ENCODE results near the gene ADAM22.
A peak's percentile ranks its signal among the peaks of the same experiment; 100 is the strongest.
"Not testable (repeated sequence)": the region's sequence is repeated elsewhere in the genome, so short reads cannot be mapped to it uniquely, and the experiment has no call there.

ADAM22 gene

GRCh38 chr7:88111140-88111743, 177.2 kb downstream of the ADAM22 start:
- peak; percentile 14 for DNase-seq

DNA sequence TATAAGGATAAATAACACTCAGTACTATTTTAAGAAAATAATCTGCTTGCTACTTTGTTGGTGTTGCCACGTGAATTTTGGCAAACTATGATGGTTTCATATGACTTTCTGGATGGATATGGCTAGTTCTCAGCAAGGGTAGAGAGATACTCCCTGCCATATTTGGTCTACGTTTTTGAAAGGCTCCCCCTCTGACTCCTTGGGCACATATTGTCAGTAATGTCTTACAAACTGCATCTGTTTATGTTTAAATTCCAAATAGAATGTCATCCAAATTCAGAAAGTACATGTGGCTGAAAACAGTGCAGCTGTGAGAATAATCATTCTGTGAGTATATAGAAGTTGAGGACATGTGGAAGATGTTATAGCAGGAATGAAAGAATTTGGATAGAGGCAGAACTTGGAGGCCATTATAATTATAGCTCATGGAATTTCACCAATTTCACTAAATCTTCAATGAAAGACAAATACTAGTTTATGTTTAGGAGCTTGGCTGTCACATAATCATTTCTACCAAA, 178.0 kb downstream of the ADAM22 start:
- DNase-seq = no peak

- DNase-seq = no peak
Observed at GRCh38 chr7:88115258-88115796, 181.3 kb downstream of the ADAM22 start.

DNA sequence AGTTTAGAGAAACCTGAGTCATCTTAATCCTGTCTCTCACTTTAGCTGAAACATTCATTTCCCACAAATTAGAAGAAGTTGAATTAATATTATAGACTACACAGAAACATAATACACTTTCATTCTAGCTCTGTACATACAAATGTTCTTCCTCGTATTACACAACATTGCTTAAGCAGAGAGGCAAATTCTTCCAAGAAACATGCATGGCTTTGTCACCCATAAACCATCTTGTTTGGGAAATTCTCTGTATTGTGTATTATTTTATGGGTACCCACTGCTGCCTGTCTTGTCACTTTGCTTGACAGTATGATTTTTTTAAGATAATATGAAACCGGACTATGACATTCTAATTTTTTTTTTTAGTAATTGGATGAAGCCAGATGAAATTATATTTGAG, 181.8 kb downstream of the ADAM22 start:
- no peak for DNase-seq

- no peak for DNase-seq
Observed at GRCh38 chr7:88116235-88116795, 182.3 kb downstream of the ADAM22 start.

- DNase-seq = no peak
Observed at GRCh38 chr7:88117325-88117724, 183.3 kb downstream of the ADAM22 start.

GRCh38 chr7:88121335-88121734, 187.3 kb downstream of the ADAM22 start:
- no peak for DNase-seq

DNA sequence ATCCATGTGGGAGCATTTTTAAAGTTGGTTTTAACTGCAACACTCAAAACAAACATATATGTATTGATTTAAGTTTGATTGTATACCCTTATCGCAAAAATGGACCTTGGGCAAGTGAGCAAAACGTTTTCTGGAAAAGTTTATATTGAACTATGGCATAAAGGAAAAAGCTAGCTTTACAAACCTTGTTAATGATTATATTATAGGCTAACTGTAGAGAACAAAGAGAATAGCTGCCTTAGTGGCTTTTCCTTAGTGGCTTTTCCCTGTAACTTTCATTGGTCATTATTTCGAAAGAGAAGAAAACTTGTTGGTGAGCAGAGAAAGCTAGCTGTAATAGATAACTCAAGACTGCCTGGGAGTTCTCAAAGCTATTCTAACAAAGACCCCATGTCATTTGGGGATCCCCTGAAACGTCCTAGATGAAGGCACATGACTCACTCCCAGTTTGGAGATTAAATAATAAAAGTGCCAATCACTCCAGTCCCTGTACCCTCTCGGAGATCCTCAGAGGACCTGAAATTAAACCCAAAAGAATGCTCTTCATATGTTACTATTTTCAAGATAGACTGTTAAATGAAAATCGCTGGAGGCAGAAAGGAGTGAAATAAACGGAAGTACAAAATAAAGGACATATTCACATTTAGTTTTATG, 193.7 kb downstream of the ADAM22 start:
- DNase-seq = no peak

DNA sequence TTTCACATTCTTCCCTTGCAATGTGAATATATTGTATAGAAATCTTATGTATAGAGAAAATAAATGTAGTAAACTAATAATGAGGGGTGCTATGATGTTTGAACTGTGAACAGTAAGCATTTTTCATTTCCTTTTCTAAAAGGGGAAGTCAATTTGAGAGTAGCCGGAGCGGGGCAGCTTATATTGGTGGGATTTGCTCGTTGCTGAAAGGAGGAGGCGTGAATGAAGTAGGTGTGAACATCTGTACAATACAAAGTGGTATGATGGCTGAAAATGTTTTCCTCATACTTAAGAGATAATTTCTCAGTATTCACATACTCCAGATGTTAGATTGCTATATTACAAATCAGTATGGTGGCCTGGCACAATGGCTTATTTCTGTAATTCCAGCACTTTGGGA, 198.7 kb downstream of the ADAM22 start:
- no peak for DNase-seq

GRCh38 chr7:88140947-88141346, 206.9 kb downstream of the ADAM22 start:
- no peak for DNase-seq

- DNase-seq = no peak
Observed at GRCh38 chr7:88141479-88141878, 207.4 kb downstream of the ADAM22 start.

DNA sequence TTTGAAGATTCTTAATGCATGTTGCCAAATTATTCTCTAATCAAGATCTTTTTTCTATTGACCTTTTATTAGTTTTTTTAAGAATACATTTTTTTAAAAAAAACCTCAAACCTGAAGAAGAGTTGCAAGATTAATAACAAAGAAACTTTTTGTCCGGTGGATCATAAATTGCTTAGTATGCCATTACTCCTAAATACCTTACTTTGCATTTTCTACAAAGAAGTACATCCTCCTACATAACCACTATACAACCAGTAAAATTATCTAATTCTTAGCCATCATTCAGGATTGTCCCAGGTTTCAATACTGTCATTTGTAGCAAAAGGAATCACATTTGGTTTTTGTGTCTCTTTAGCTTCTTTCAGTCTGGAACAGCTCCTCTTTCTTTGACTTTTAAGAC, 207.9 kb downstream of the ADAM22 start:
- DNase-seq = no peak

- DNase-seq = no peak
Observed at GRCh38 chr7:88146616-88147015, 212.6 kb downstream of the ADAM22 start.

GRCh38 chr7:88147341-88147740, 213.3 kb downstream of the ADAM22 start:
- no peak for DNase-seq

DNA sequence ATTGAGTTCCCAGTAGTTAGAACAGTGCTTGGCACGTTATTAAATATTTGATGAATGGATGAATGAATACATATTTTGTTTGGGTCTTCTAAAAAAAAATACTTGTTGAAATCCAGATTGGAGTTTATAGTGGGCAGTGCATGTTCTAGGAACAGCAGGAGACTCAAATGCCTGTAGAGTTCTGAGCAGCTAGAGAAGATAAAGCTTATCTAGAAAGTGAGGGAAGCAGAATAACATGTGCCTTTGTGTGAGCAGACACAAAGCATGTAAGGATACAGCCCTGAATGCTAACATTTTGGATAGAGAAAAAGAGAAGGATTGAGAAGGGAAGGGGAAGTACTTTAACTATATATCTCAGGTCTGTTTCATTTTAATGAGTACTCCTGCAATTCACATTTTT, 213.9 kb downstream of the ADAM22 start:
- no peak for DNase-seq

DNA sequence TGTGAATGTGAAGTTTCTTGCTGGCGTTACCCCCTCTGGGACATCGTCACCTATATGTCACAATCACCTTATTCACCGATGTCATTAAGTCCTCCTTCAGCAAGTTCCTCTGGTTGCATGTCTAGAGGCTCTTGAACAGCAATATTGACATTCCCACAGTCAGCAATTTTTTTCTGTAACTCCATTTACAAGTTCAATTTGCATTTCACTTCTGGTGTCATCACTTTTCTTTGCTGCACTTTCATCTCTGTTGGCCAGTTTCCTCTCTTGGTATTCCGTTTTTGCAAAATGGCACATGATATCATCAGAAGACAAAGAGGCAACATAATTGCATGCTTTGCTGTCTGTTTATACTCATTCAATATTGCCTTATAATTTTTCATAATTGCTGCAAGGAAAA, 216.0 kb downstream of the ADAM22 start:
- no peak for DNase-seq

- no peak for DNase-seq
Observed at GRCh38 chr7:88151119-88151790, 217.2 kb downstream of the ADAM22 start.

DNA sequence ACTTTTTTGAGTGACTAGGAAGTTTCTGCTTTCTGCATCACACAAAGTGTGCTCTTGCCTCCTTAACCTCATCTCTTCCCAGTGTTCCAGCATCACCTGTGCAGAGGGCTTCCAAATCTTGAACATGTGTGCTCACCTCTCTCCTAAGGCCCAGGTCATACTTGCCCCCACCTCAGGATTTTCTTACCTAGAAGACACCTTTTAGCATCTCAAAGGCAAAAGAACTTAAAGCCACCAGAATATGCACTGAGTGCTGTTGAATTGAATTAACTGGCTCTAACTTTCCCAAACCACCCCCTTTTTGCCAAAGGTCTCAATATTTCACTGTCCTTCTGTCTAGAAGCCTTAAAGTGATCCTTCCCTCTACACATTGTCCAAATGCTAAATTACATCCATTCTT, 219.3 kb downstream of the ADAM22 start:
- no peak for DNase-seq

- DNase-seq = no peak
Observed at GRCh38 chr7:88155756-88156155, 221.7 kb downstream of the ADAM22 start.

- no peak for DNase-seq
Observed at GRCh38 chr7:88156356-88156755, 222.3 kb downstream of the ADAM22 start.

DNA sequence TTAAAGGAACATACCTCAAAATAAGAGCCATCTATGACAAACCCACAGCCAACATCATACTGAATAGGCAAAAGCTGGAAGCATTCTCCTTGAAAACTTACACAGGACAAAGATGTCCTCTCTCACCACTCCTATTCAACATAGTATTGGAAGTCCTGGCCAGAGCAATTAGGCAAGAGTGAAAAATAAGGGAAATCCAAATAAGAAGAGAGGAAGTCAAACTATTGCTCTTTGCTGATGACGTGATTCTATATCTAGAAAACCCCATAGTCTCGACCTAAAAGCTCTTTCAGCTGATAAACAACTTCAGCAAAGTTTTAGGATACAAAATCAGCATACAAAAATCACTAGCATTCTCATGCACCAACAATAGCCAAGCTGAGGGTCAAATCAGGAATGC, 225.7 kb downstream of the ADAM22 start:
- not testable (repeated sequence) for DNase-seq

DNA sequence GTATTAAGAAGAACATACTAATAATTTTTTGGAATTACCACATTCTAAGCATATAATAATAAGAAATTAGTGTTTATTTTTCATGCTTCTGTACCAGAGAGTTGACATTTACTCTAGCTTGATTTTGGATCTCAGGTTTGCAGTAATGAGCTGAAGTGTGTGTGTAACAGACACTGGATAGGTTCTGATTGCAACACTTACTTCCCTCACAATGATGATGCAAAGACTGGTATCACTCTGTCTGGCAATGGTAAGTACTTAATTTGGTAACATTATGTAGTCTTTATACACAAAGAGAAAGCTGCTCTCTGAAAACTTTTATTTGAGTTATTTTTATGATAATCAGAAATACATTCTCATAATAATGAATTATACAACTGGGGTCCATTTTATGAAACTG, 231.6 kb downstream of the ADAM22 start:
- no peak for DNase-seq

GRCh38 chr7:88167223-88167622, 233.2 kb downstream of the ADAM22 start:
- no peak for DNase-seq

GRCh38 chr7:88167721-88168120, 233.7 kb downstream of the ADAM22 start:
- no peak for DNase-seq

All from CD4-positive, alpha-beta T cell treated with Interleukin-4 for 4 hours (primary cell).